NCI-H128 (cell line): ENCODE measurements around the gene RNF39.
"Not testable (repeated sequence)": the region's sequence is repeated elsewhere in the genome, so short reads cannot be mapped to it uniquely, and the experiment has no call there.

Source experiments
- DNase-seq: peaks from one replicate; lab custom pipeline; 2025; ENCODE audit not compliant: unreplicated experiment; lab: John Stamatoyannopoulos, UW

RNF39 gene

GRCh38 chr6:30075094-30075789 lies at the start of gene RNF39:
TSS of gene RNF39 (minus strand) at chr6:30075769. CDS start at chr6:30075585, 184 bp downstream.
- no peak for DNase-seq

GRCh38 chr6:30122515-30122914 lies 46.9 kb upstream of the RNF39 start:
- DNase-seq, result no peak

- DNase-seq, result no peak
Observed at GRCh38 chr6:30121446-30122366, 46.1 kb upstream of the RNF39 start.

- not testable (repeated sequence) for DNase-seq
Observed at GRCh38 chr6:30118691-30119090, 43.1 kb upstream of the RNF39 start.

- no peak for DNase-seq
Observed at GRCh38 chr6:30116724-30117123, 41.2 kb upstream of the RNF39 start.

GRCh38 chr6:30113841-30114240 lies 38.3 kb upstream of the RNF39 start:
- no peak for DNase-seq

GRCh38 chr6:30113003-30113759 lies 37.6 kb upstream of the RNF39 start, which contains the start of gene TRIM31:
TSS of gene TRIM31 (minus strand) at chr6:30113090. CDS start at chr6:30112805, 285 bp downstream.
- DNase-seq, result no peak

GRCh38 chr6:30112402-30112994 lies 36.9 kb upstream of the RNF39 start:
- no peak for DNase-seq

- no peak for DNase-seq
Observed at GRCh38 chr6:30111266-30111856, 35.8 kb upstream of the RNF39 start.

GRCh38 chr6:30104661-30105060 lies 29.1 kb upstream of the RNF39 start:
- DNase-seq, result no peak

GRCh38 chr6:30103872-30104179 lies 28.3 kb upstream of the RNF39 start:
- DNase-seq, result no peak

- DNase-seq, result peak; percentile 37
Observed at GRCh38 chr6:30102970-30103871, 27.7 kb upstream of the RNF39 start.

- DNase-seq, result no peak
Observed at GRCh38 chr6:30102414-30102969, 26.9 kb upstream of the RNF39 start.

GRCh38 chr6:30101444-30102413 lies 26.2 kb upstream of the RNF39 start:
- DNase-seq, result peak; percentile 15

- DNase-seq, result no peak
Observed at GRCh38 chr6:30100585-30101443, 25.2 kb upstream of the RNF39 start.

GRCh38 chr6:30100154-30100553 lies 24.6 kb upstream of the RNF39 start:
- no peak for DNase-seq
